22Rv1 (cell line): ENCODE data around the gene TRH.

Source experiments
- CTCF ChIP-seq: fragments of 450-650 bp; IDR thresholded peaks from 2 replicates; pipeline ENCODE4 v1.5.1; 2017; ENCODE audit warnings: mild to moderate bottlenecking
- ZFX ChIP-seq: fragments of 450-650 bp; IDR thresholded peaks from 2 replicates; pipeline ENCODE4 v1.6.1; 2017; ENCODE audit warnings: antibody characterized with exemption, borderline replicate concordance

- TF ChIP-seq CTCF (no peak), ZFX (no peak)
Observed at GRCh38 chr3:129953621-129954020, 20.9 kb upstream of the TRH start.
